ENCODE measurements around the gene AVL9.
A peak's percentile ranks its signal among the peaks of the same experiment; 100 is the strongest.

Gene AVL9

GRCh38 chr7:32577421-32577820, 82.1 kb downstream of the AVL9 start:
- no peaks in the 10 kb centered on the region for H3K9me3 ChIP-seq (ENCODE audit: control insufficient read depth, low read length)
- no peak overlapping the region for H4K8ac ChIP-seq (ENCODE audit: low read length)
- no peak overlapping the region for H3K27ac ChIP-seq (ENCODE audit: low read length, poor library complexity, severe bottlenecking)
- H2BK5ac ChIP-seq (ENCODE audit: low read depth, low read length, poor library complexity, severe bottlenecking), result no peak overlapping the region
- no peak overlapping the region for H3K18ac ChIP-seq (ENCODE audit: low read depth in 1 of 2, low read length in 2 of 2)
- no peaks in the 10 kb centered on the region for H3K4me1 ChIP-seq (ENCODE audit: control insufficient read depth, insufficient read depth, low read depth, low read length)
- no peak overlapping the region for H2BK12ac ChIP-seq (ENCODE audit: low read length in 2 of 2)
- H2BK15ac ChIP-seq (ENCODE audit: low read depth, poor library complexity, severe bottlenecking), result no peak overlapping the region
- H3K9ac ChIP-seq (ENCODE audit: low read length), result no peak overlapping the region
- DNase-seq, result no peak
- no peak overlapping the region for H3K4me3 ChIP-seq (ENCODE audit: insufficient read depth in 1 of 2, low read depth in 1 of 2, low read length in 2 of 2)
- H3K4ac ChIP-seq (ENCODE audit: low read depth in 1 of 2, low read length in 2 of 2), result no peak overlapping the region
- WGBS, result 91% methylated on average over 2 of the region's 2 CpGs
- H3K4me2 ChIP-seq (ENCODE audit: low read length, poor library complexity, severe bottlenecking), result no peak overlapping the region
- H3K27me3 ChIP-seq (ENCODE audit: control insufficient read depth in 1 of 2, insufficient read depth in 1 of 2, low read length in 2 of 2), result no peaks in the 10 kb centered on the region
- peaks cover 16 to 90% of the 10 kb centered on the region in 2 experiments for H3K36me3 ChIP-seq (ENCODE audit: control insufficient read depth in 1 of 2, insufficient read depth in 2 of 2, low read depth in 1 of 2, low read length in 2 of 2)
- no peak overlapping the region for H2AK5ac ChIP-seq (ENCODE audit: low read length, severe bottlenecking)
- no peak overlapping the region for H3K23ac ChIP-seq (ENCODE audit: low read length in 2 of 2)
- no peak overlapping the region for H2BK120ac ChIP-seq (ENCODE audit: low read depth, low read length)
- H3K14ac ChIP-seq (ENCODE audit: low read length in 2 of 2), result no peak overlapping the region
- no peak overlapping the region for H4K91ac ChIP-seq (ENCODE audit: low read length)
- H2AFZ ChIP-seq (ENCODE audit: low read depth, low read length), result no peak overlapping the region
- H3K79me1 ChIP-seq (replicated peaks; ENCODE audit: low read length, poor library complexity, severe bottlenecking), result peaks cover 14% of the 10 kb centered on the region

GRCh38 chr7:32579776-32580175, 84.5 kb downstream of the AVL9 start:
- no peak overlapping the region for H2BK15ac ChIP-seq (ENCODE audit: low read depth, poor library complexity, severe bottlenecking)
- H2BK5ac ChIP-seq (ENCODE audit: low read depth, low read length, poor library complexity, severe bottlenecking), result no peak overlapping the region
- DNase-seq, result no peak
- H3K9ac ChIP-seq (ENCODE audit: low read length), result no peak overlapping the region
- H2AFZ ChIP-seq (ENCODE audit: low read depth, low read length), result no peak overlapping the region
- no peaks in the 10 kb centered on the region for H3K27me3 ChIP-seq (ENCODE audit: control insufficient read depth in 1 of 2, insufficient read depth in 1 of 2, low read length in 2 of 2)
- WGBS, result no CpG with 5 or more reads among the region's 2 CpGs
- no peak overlapping the region for H2BK120ac ChIP-seq (ENCODE audit: low read depth, low read length)
- H3K4me2 ChIP-seq (ENCODE audit: low read length, poor library complexity, severe bottlenecking), result no peak overlapping the region
- H3K23ac ChIP-seq (ENCODE audit: low read length in 2 of 2), result no peak overlapping the region
- H3K36me3 ChIP-seq (ENCODE audit: control insufficient read depth in 1 of 2, insufficient read depth in 2 of 2, low read depth in 1 of 2, low read length in 2 of 2), result peaks cover 15 to 89% of the 10 kb centered on the region in 2 experiments
- no peak overlapping the region for H4K8ac ChIP-seq (ENCODE audit: low read length)
- no peak overlapping the region for H3K4ac ChIP-seq (ENCODE audit: low read depth in 1 of 2, low read length in 2 of 2)
- H3K4me3 ChIP-seq (ENCODE audit: insufficient read depth in 1 of 2, low read depth in 1 of 2, low read length in 2 of 2), result no peak overlapping the region
- H2BK12ac ChIP-seq (ENCODE audit: low read length in 2 of 2), result no peak overlapping the region
- no peak overlapping the region for H4K91ac ChIP-seq (ENCODE audit: low read length)
- no peak overlapping the region for H2AK5ac ChIP-seq (ENCODE audit: low read length, severe bottlenecking)
- H3K27ac ChIP-seq (ENCODE audit: low read length, poor library complexity, severe bottlenecking), result peak overlapping the region; percentile 23
- peaks cover 12% of the 10 kb centered on the region for H3K79me1 ChIP-seq (replicated peaks; ENCODE audit: low read length, poor library complexity, severe bottlenecking)
- H3K18ac ChIP-seq (ENCODE audit: low read depth in 1 of 2, low read length in 2 of 2), result no peak overlapping the region
- no peaks in the 10 kb centered on the region for H3K9me3 ChIP-seq (ENCODE audit: control insufficient read depth, low read length)
- no peak overlapping the region for H3K14ac ChIP-seq (ENCODE audit: low read length in 2 of 2)
- H3K4me1 ChIP-seq (ENCODE audit: control insufficient read depth, insufficient read depth, low read depth, low read length), result peaks cover 5% of the 10 kb centered on the region

- H3K4me3 ChIP-seq (ENCODE audit: insufficient read depth in 1 of 2, low read depth in 1 of 2, low read length in 2 of 2), result no peak overlapping the region
- H2AK5ac ChIP-seq (ENCODE audit: low read length, severe bottlenecking), result no peak overlapping the region
- peaks cover 12 to 90% of the 10 kb centered on the region in 2 experiments for H3K36me3 ChIP-seq (ENCODE audit: control insufficient read depth in 1 of 2, insufficient read depth in 2 of 2, low read depth in 1 of 2, low read length in 2 of 2)
- H3K27me3 ChIP-seq (ENCODE audit: control insufficient read depth in 1 of 2, insufficient read depth in 1 of 2, low read length in 2 of 2), result no peaks in the 10 kb centered on the region
- 97% methylated on average over 4 of the region's 4 CpGs for WGBS
- no peak overlapping the region for H2BK12ac ChIP-seq (ENCODE audit: low read length in 2 of 2)
- no peak overlapping the region for H4K91ac ChIP-seq (ENCODE audit: low read length)
- H3K4me1 ChIP-seq (ENCODE audit: control insufficient read depth, insufficient read depth, low read depth, low read length), result peaks cover 5% of the 10 kb centered on the region
- H2AFZ ChIP-seq (ENCODE audit: low read depth, low read length), result no peak overlapping the region
- H3K9me3 ChIP-seq (ENCODE audit: control insufficient read depth, low read length), result no peaks in the 10 kb centered on the region
- H4K8ac ChIP-seq (ENCODE audit: low read length), result no peak overlapping the region
- no peak overlapping the region for H2BK5ac ChIP-seq (ENCODE audit: low read depth, low read length, poor library complexity, severe bottlenecking)
- H3K27ac ChIP-seq (ENCODE audit: low read length, poor library complexity, severe bottlenecking), result no peak overlapping the region
- H3K4me2 ChIP-seq (ENCODE audit: low read length, poor library complexity, severe bottlenecking), result no peak overlapping the region
- no peak overlapping the region for H2BK15ac ChIP-seq (ENCODE audit: low read depth, poor library complexity, severe bottlenecking)
- H2BK120ac ChIP-seq (ENCODE audit: low read depth, low read length), result no peak overlapping the region
- no peak for DNase-seq
- no peak overlapping the region for H3K18ac ChIP-seq (ENCODE audit: low read depth in 1 of 2, low read length in 2 of 2)
- no peak overlapping the region for H3K9ac ChIP-seq (ENCODE audit: low read length)
- no peak overlapping the region for H3K14ac ChIP-seq (ENCODE audit: low read length in 2 of 2)
- H3K23ac ChIP-seq (ENCODE audit: low read length in 2 of 2), result no peak overlapping the region
- H3K79me1 ChIP-seq (replicated peaks; ENCODE audit: low read length, poor library complexity, severe bottlenecking), result peaks cover 12% of the 10 kb centered on the region
- no peak overlapping the region for H3K4ac ChIP-seq (ENCODE audit: low read depth in 1 of 2, low read length in 2 of 2)
Observed at GRCh38 chr7:32580646-32581045, 85.4 kb downstream of the AVL9 start.

GRCh38 chr7:32582036-32582435, 86.7 kb downstream of the AVL9 start:
- Histone ChIP-seq H2AK5ac (ENCODE audit: low read length, severe bottlenecking) (no peak overlapping the region), H2AFZ (ENCODE audit: low read depth, low read length) (no peak overlapping the region), H3K27me3 (ENCODE audit: control insufficient read depth in 1 of 2, insufficient read depth in 1 of 2, low read length in 2 of 2) (no peaks in the 10 kb centered on the region), H3K9ac (ENCODE audit: low read length) (no peak overlapping the region), H3K4me1 (ENCODE audit: control insufficient read depth, insufficient read depth, low read depth, low read length) (peaks cover 10% of the 10 kb centered on the region), H2BK15ac (ENCODE audit: low read depth, poor library complexity, severe bottlenecking) (no peak overlapping the region), H3K23ac (ENCODE audit: low read length in 2 of 2) (no peak overlapping the region), H3K18ac (ENCODE audit: low read depth in 1 of 2, low read length in 2 of 2) (no peak overlapping the region), H4K8ac (ENCODE audit: low read length) (no peak overlapping the region), H3K4ac (ENCODE audit: low read depth in 1 of 2, low read length in 2 of 2) (no peak overlapping the region), H3K14ac (ENCODE audit: low read length in 2 of 2) (no peak overlapping the region), H3K9me3 (ENCODE audit: control insufficient read depth, low read length) (no peaks in the 10 kb centered on the region), H2BK12ac (ENCODE audit: low read length in 2 of 2) (no peak overlapping the region), H3K4me3 (ENCODE audit: insufficient read depth in 1 of 2, low read depth in 1 of 2, low read length in 2 of 2) (no peak overlapping the region), H3K79me1 (replicated peaks; ENCODE audit: low read length, poor library complexity, severe bottlenecking) (peaks cover 12% of the 10 kb centered on the region), H3K27ac (ENCODE audit: low read length, poor library complexity, severe bottlenecking) (no peak overlapping the region), H4K91ac (ENCODE audit: low read length) (no peak overlapping the region), H3K4me2 (ENCODE audit: low read length, poor library complexity, severe bottlenecking) (no peak overlapping the region), H2BK5ac (ENCODE audit: low read depth, low read length, poor library complexity, severe bottlenecking) (no peak overlapping the region), H2BK120ac (ENCODE audit: low read depth, low read length) (no peak overlapping the region), H3K36me3 (ENCODE audit: control insufficient read depth in 1 of 2, insufficient read depth in 2 of 2, low read depth in 1 of 2, low read length in 2 of 2) (peaks cover 9 to 84% of the 10 kb centered on the region in 2 experiments)
- peak; percentile 29 for DNase-seq
- WGBS, result 100% methylated on average over 1 of the region's 3 CpGs

All from mesenchymal stem cell (in vitro differentiated cells and primary cell).